ENCODE results near the gene FNDC3B.

- no peak for TF ChIP-seq CTCF (IDR thresholded peaks at IDR 0.05; ENCODE audit: low read length)
- TF ChIP-seq EZH2 (IDR thresholded peaks at IDR 0.05; ENCODE audit: borderline replicate concordance, low read length): no peak
These were observed 17.0 kb downstream of the FNDC3B start for GRCh38 chr3:172056416-172056815.

Measured in OCI-LY1 (cell line).